H1 (cell line): Measurements from ENCODE around the gene PCID2. TPM values are rescaled to one million over a fixed set of nuclear protein-coding genes. Genes with fewer than 3 reads are reported as not detected.

Experiments
- CTCF ChIA-PET: fragments of 300-600 bp; sonication (Branson Sonifier 250); formaldehyde crosslinking; loops from one replicate; lab custom pipeline; 2021; ENCODE audit not compliant: partially characterized antibody; lab: Charles Lee
- POLR2A ChIA-PET: fragments of 300-600 bp; sonication (Branson Sonifier 250); formaldehyde crosslinking; loops from one replicate; lab custom pipeline; 2021; ENCODE audit warnings: inconsistent platforms; ENCODE audit not compliant: partially characterized antibody; lab: Charles Lee
- DNase-seq, 2 experiments: peaks; one replicate each; pipeline versions ENCODE4 v3.0.0 to v3.0.0-alpha.2; 2010 to 2022; ENCODE audit warnings: low spot score in 2 of 2, low read depth in 1 of 2, mixed read lengths in 1 of 2
- FAIRE-seq: peaks from 2 replicates; lab custom pipeline; 2011; peaks lifted over from hg19 to GRCh38; lab: Jason Lieb, UNC
- H2AFZ ChIP-seq: 2 replicates; pipeline ENCODE4 v1.8.1; 2012; ENCODE audit warnings: low read length, inconsistent platforms
- H2AK5ac ChIP-seq: 2 replicates; pipeline ENCODE4 v1.6.1; 2013; ENCODE audit warnings: low read depth, low read length
- H2BK120ac ChIP-seq: replicated peaks from 2 replicates; pipeline ENCODE3; 2013; ENCODE audit warnings: low read depth, low read length, inconsistent platforms
- H2BK12ac ChIP-seq: 2 replicates; pipeline ENCODE4 v1.6.1; 2013; ENCODE audit warnings: low read depth, low read length
- H2BK15ac ChIP-seq: 2 replicates; pipeline ENCODE4 v1.6.1; 2013; ENCODE audit warnings: low read length
- H2BK20ac ChIP-seq: 2 replicates; pipeline ENCODE4 v1.6.1; 2013; ENCODE audit warnings: low read length
- H2BK5ac ChIP-seq: 2 replicates; pipeline ENCODE4 v1.6.1; 2013; ENCODE audit warnings: low read depth, low read length
- H3K14ac ChIP-seq: 2 replicates; pipeline ENCODE4 v1.6.1; 2013; ENCODE audit warnings: inconsistent platforms; ENCODE audit not compliant: insufficient read length
- H3K18ac ChIP-seq: 2 replicates; pipeline ENCODE4 v1.6.1; 2013; ENCODE audit warnings: low read length; ENCODE audit errors: extremely low read depth
- H3K23ac ChIP-seq: 2 replicates; pipeline ENCODE4 v1.6.1; 2013; ENCODE audit warnings: inconsistent platforms; ENCODE audit not compliant: insufficient read length
- H3K23me2 ChIP-seq: 2 replicates; pipeline ENCODE4 v1.6.1; 2013; ENCODE audit warnings: low read depth, low read length
- H3K27ac ChIP-seq: 2 replicates; pipeline ENCODE4 v1.6.1; 2011; ENCODE audit warnings: low read depth, low read length, inconsistent platforms
- H3K27me3 ChIP-seq, 4 experiments: replicated peaks in 1 of 4; 1 replicate in 1 of 4; 2 replicates in 3 of 4; pipeline versions ENCODE4 v1.6.1 to v1.8.1; 2011 to 2013; ENCODE audit warnings: low read length in 3 of 4, mild to moderate bottlenecking in 3 of 4, inconsistent platforms in 2 of 4, mixed read lengths in 2 of 4, moderate library complexity in 1 of 4; ENCODE audit not compliant: control insufficient read depth in 3 of 4, insufficient read depth in 3 of 4; ENCODE audit errors: extremely low read depth in 1 of 4
- H3K36me3 ChIP-seq, 4 experiments: 2 replicates each; pipeline versions ENCODE4 v1.6.1 to v1.8.1; 2011 to 2013; ENCODE audit warnings: mild to moderate bottlenecking in 4 of 4, low read length in 3 of 4, moderate library complexity in 2 of 4, control low read depth in 1 of 4, inconsistent platforms in 1 of 4; ENCODE audit not compliant: insufficient read depth in 4 of 4, control insufficient read depth in 2 of 4
- H3K4ac ChIP-seq: replicated peaks from 2 replicates; pipeline ENCODE3; 2013; ENCODE audit warnings: low read length, low read depth, mixed read lengths, inconsistent platforms; ENCODE audit not compliant: insufficient read length
- H3K4me1 ChIP-seq, 4 experiments: replicated peaks in 1 of 4; 1 replicate in 1 of 4; 2 replicates in 3 of 4; pipeline versions ENCODE4 v1.6.1 to v1.8.1; 2011 to 2013; ENCODE audit warnings: low read length in 3 of 4, inconsistent platforms in 2 of 4, mixed read lengths in 1 of 4; ENCODE audit not compliant: insufficient read depth in 4 of 4, control insufficient read depth in 3 of 4
- H3K4me2 ChIP-seq, 2 experiments: 2 replicates each; pipeline versions ENCODE4 v1.6.1 to v1.8.1; 2011 to 2013; ENCODE audit warnings: low read depth in 2 of 2, low read length in 2 of 2, control low read depth in 1 of 2, inconsistent platforms in 1 of 2, mild to moderate bottlenecking in 1 of 2; ENCODE audit not compliant: insufficient read depth in 1 of 2
- H3K4me3 ChIP-seq, 4 experiments: fragments of 200-600, 300-600 bp in 1 of 4; sonication (generic), shearing (Covaris generic), sonication (Bioruptor Twin) in 1 of 4; 2 replicates each; pipeline versions ENCODE4 v1.5.1 to v1.8.1; 2011 to 2016; ENCODE audit warnings: low read length in 4 of 4, low read depth in 3 of 4, control low read depth in 2 of 4, inconsistent platforms in 2 of 4, mild to moderate bottlenecking in 2 of 4, mixed read lengths in 1 of 4, moderate library complexity in 1 of 4; ENCODE audit not compliant: insufficient read depth in 2 of 4; ENCODE audit errors: extremely low read depth in 1 of 4
- H3K56ac ChIP-seq: replicated peaks from 2 replicates; pipeline ENCODE3; 2013; ENCODE audit warnings: low read depth, mild to moderate bottlenecking, mixed read lengths, low read length, inconsistent platforms; ENCODE audit not compliant: insufficient read length
- H3K79me1 ChIP-seq: 2 replicates; pipeline ENCODE4 v1.6.1; 2013; ENCODE audit warnings: low read depth, low read length, control low read depth
- H3K79me2 ChIP-seq, 2 experiments: 2 replicates each; pipeline versions ENCODE4 v1.6.1 to v1.8.1; 2012 to 2013; ENCODE audit warnings: low read length in 2 of 2, mild to moderate bottlenecking in 2 of 2, inconsistent platforms in 1 of 2; ENCODE audit not compliant: insufficient read depth in 2 of 2, control insufficient read depth in 1 of 2
- H3K9ac ChIP-seq, 4 experiments: replicated peaks in 1 of 4; 1 replicate in 1 of 4; 2 replicates in 3 of 4; pipeline versions ENCODE4 v1.6.1 to v1.8.1; 2011 to 2013; ENCODE audit warnings: low read depth in 3 of 4, low read length in 3 of 4, control low read depth in 2 of 4, mild to moderate bottlenecking in 2 of 4, moderate library complexity in 2 of 4, inconsistent platforms in 1 of 4; ENCODE audit errors: extremely low read depth in 1 of 4
- H3K9me3 ChIP-seq, 2 experiments: 2 replicates each; pipeline versions ENCODE4 v1.6.1 to v1.8.1; 2012 to 2013; ENCODE audit warnings: mild to moderate bottlenecking in 2 of 2, moderate library complexity in 2 of 2, control low read depth in 1 of 2, inconsistent platforms in 1 of 2, low read depth in 1 of 2, low read length in 1 of 2, mixed read lengths in 1 of 2; ENCODE audit not compliant: insufficient read depth in 2 of 2
- H4K20me1 ChIP-seq, 2 experiments: replicated peaks in 1 of 2; 2 replicates each; pipeline versions ENCODE3 to v1.8.1; 2011 to 2013; ENCODE audit warnings: inconsistent platforms in 2 of 2, low read length in 2 of 2, mild to moderate bottlenecking in 1 of 2; ENCODE audit not compliant: insufficient read depth in 2 of 2, control insufficient read depth in 1 of 2
- H4K5ac ChIP-seq: 2 replicates; pipeline ENCODE4 v1.6.1; 2013; ENCODE audit warnings: low read length, low read depth, mixed read lengths, inconsistent platforms; ENCODE audit not compliant: insufficient read length
- H4K8ac ChIP-seq: 2 replicates; pipeline ENCODE4 v1.8.0; 2013; ENCODE audit warnings: mild to moderate bottlenecking, moderate library complexity, low read length, inconsistent platforms; ENCODE audit not compliant: insufficient read depth; ENCODE audit errors: extremely low read depth
- H4K91ac ChIP-seq: replicated peaks from 2 replicates; pipeline ENCODE3; 2013; ENCODE audit warnings: low read length, mixed read lengths, inconsistent platforms; ENCODE audit not compliant: insufficient read length
- BRCA1 ChIP-seq: IDR thresholded peaks from 2 replicates; pipeline ENCODE4 v1.6.1; 2012; ENCODE audit warnings: low read depth, low read length, improper control_type of control experiment
- EP300 ChIP-seq, 2 experiments: IDR thresholded peaks; 1 replicate in 1 of 2; 2 replicates in 1 of 2; pipeline ENCODE4 v1.6.1; 2011 to 2012; ENCODE audit warnings: low read depth in 2 of 2, low read length in 2 of 2, mild to moderate bottlenecking in 2 of 2, borderline replicate concordance in 1 of 2, inconsistent platforms in 1 of 2, moderate library complexity in 1 of 2
- RAD21 ChIP-seq, 2 experiments: IDR thresholded peaks in 1 of 2; conservative IDR thresholded peaks in 1 of 2; 2 replicates each; pipeline ENCODE4 v1.6.1; 2011; ENCODE audit warnings: low read depth in 2 of 2, low read length in 2 of 2, improper control_type of control experiment in 1 of 2, inconsistent platforms in 1 of 2, mild to moderate bottlenecking in 1 of 2, moderate library complexity in 1 of 2
- RBBP5 ChIP-seq: IDR thresholded peaks from 2 replicates; pipeline ENCODE4 v1.7.1; 2012; ENCODE audit warnings: low read depth, mild to moderate bottlenecking, inconsistent platforms, low read length, moderate library complexity, borderline replicate concordance
- SAP30 ChIP-seq: fragments of 300-600 bp; sonication (generic); IDR thresholded peaks from 2 replicates; pipeline ENCODE4 v1.7.1; 2012; ENCODE audit warnings: low read length, moderate library complexity, mild to moderate bottlenecking, inconsistent platforms; ENCODE audit not compliant: insufficient read depth, insufficient replicate concordance
- TCF12 ChIP-seq: IDR thresholded peaks from 2 replicates; pipeline ENCODE4 v1.6.1; 2011; ENCODE audit warnings: low read depth, mild to moderate bottlenecking, low read length
- TEAD4 ChIP-seq: IDR thresholded peaks from 2 replicates; pipeline ENCODE4 v1.6.1; 2012; ENCODE audit warnings: low read depth, low read length, inconsistent platforms, mixed read lengths
- WGBS, 2 experiments: shearing (Covaris generic) in 1 of 2; methylation state at CpG; one replicate each; pipeline versions ENCODE4 v1.1.6 to v1.1.7; 2013 to 2015; ENCODE audit warnings: low lambda C conversion rate in 2 of 2, mixed read lengths in 2 of 2, inconsistent platforms in 1 of 2, low coverage in 1 of 2, missing lambda C conversion rate in 1 of 2; ENCODE audit not compliant: insufficient replicate concordance in 2 of 2, insufficient coverage in 1 of 2, insufficient read length in 1 of 2; ENCODE audit errors: extremely low coverage in 1 of 2, missing lambda C conversion rate in 1 of 2; 5-methylcytosine and 5-hydroxymethylcytosine counted together
- polyA plus RNA-seq, 7 experiments: library from polyadenylated mRNA; depleted of rRNA in 3 of 7; stranded (reverse) in 5 of 7; unstranded in 2 of 7; fragments of >200 nt in 5 of 7; fragments of 200-250 nt in 2 of 7; gene quantifications; 1 replicate in 5 of 7; 2 replicates in 1 of 7; 4 replicates in 1 of 7; pipeline versions ENCODE4 v1.2.1 to v1.2.3, GENCODE V29; 2011 to 2013; ENCODE audit warnings: missing spikeins in 2 of 7, mixed read lengths in 2 of 7
- total RNA-seq: library from RNA; stranded (reverse); fragmentation: NEBNext Ultra II Directional; extraction: Animal tissue kit (Norgen Biotek cat#: 25700); gene quantifications from 2 replicates; pipeline ENCODE4 v1.2.1, GENCODE V29; 2021

PCID2 gene
- total and polyA plus RNA-seq, 2 of the 8 experiments (the other 6 are each of a cell fraction or from before 2014, with no cell fraction given), result 72.4 to 72.8 TPM

- Histone ChIP-seq H3K27ac (no peak overlapping the region), H3K4ac (no peak overlapping the region), H2BK5ac (no peak overlapping the region), H4K8ac (no peak overlapping the region), H3K23me2 (no peaks in the 10 kb centered on the region; the same call in 1 of the 2 replicates), H3K9ac (no peak overlapping the region), H3K36me3 (no peaks in the 10 kb centered on the region), H4K91ac (no peak overlapping the region), H4K20me1 (no peaks in the 10 kb centered on the region), H2BK120ac (no peak overlapping the region), H3K23ac (no peak overlapping the region), H3K56ac (no peak overlapping the region), H3K79me2 (no peaks in the 10 kb centered on the region), H3K4me1 (peaks cover 0 to 22% (median 14%) of the 10 kb centered on the region in 4 experiments; a peak in 6 of 7 replicates), H3K18ac (no peak overlapping the region), H2AFZ (no peak overlapping the region), H2AK5ac (no peak overlapping the region), H3K27me3 (no peaks in the 10 kb centered on the region; a peak in 1 of 7 replicates), H3K14ac (no peak overlapping the region), H2BK15ac (no peak overlapping the region), H4K5ac (no peak overlapping the region), H3K4me3 (no peak overlapping the region), H3K4me2 (no peak overlapping the region), H3K9me3 (no peaks in the 10 kb centered on the region), H3K79me1 (no peaks in the 10 kb centered on the region), H2BK20ac (no peak overlapping the region), H2BK12ac (no peak overlapping the region)
- ChIA-PET POLR2A (interaction anchor here (1.0 to 1.2 kb wide), 5 partner anchors 14 to 51 kb away, joined by 3 to 7 read pairs (median 3); no protein-coding TSS in a partner anchor), CTCF (no interaction called here)
- no peak for DNase-seq
- WGBS, 2 experiments, result 92% methylated on average over 12 of the region's 12 CpGs; no CpG with 5 or more reads in 1 of the 2 experiments
- TF ChIP-seq EP300 (IDR thresholded peaks at IDR 0.05; ENCODE audit: borderline replicate concordance in 1 of 2, low read depth in 2 of 2, low read length in 2 of 2), result no peak
- no peak for TF ChIP-seq TEAD4
- no peak for TF ChIP-seq RBBP5
- TF ChIP-seq TCF12, result no peak
- TF ChIP-seq BRCA1, result no peak
- no peak for TF ChIP-seq SAP30
- no peak for TF ChIP-seq RAD21 (IDR thresholded peaks at IDR 0.05 in 1 of 2, conservative IDR thresholded peaks at IDR 0.05 in 1 of 2; ENCODE audit: low read depth in 2 of 2, low read length in 2 of 2)
- no peak for FAIRE-seq
Measured at GRCh38 chr13:113160983-113161382, 47.5 kb downstream of the PCID2 start.
